Upper lobe of left lung (tissue), 4 donors: ENCODE results near the gene STON2.

Experiments
- POLR2A ChIP-seq, 4 donors: fragments of 450-650 bp; IDR thresholded peaks; one replicate each; pipeline ENCODE4 v1.5.1; 2016 to 2017; ENCODE audit warnings: antibody characterized with exemption in 4 of 4, mild to moderate bottlenecking in 2 of 4
- POLR2AphosphoS5 ChIP-seq, 2 donors: sonication (generic); formaldehyde crosslinking; IDR thresholded peaks; one replicate each; pipeline ENCODE4 v1.5.1; 2017; ENCODE audit warnings: antibody characterized with exemption in 2 of 2
- TF ChIP-seq, protein P1 (sequence below), 6 experiments: fragments of 450-650 bp in 4 of 6; fragments of 200-600 bp in 2 of 6; sonication (generic) in 2 of 6; IDR thresholded peaks; one replicate each; pipeline ENCODE4 v1.5.1; 2016 to 2019; ENCODE audit warnings: antibody characterized with exemption in 6 of 6

- TF ChIP-seq, protein P1, sequence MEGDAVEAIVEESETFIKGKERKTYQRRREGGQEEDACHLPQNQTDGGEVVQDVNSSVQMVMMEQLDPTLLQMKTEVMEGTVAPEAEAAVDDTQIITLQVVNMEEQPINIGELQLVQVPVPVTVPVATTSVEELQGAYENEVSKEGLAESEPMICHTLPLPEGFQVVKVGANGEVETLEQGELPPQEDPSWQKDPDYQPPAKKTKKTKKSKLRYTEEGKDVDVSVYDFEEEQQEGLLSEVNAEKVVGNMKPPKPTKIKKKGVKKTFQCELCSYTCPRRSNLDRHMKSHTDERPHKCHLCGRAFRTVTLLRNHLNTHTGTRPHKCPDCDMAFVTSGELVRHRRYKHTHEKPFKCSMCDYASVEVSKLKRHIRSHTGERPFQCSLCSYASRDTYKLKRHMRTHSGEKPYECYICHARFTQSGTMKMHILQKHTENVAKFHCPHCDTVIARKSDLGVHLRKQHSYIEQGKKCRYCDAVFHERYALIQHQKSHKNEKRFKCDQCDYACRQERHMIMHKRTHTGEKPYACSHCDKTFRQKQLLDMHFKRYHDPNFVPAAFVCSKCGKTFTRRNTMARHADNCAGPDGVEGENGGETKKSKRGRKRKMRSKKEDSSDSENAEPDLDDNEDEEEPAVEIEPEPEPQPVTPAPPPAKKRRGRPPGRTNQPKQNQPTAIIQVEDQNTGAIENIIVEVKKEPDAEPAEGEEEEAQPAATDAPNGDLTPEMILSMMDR (IDR thresholded peaks at IDR 0.05) = no peak
- TF ChIP-seq POLR2AphosphoS5 (IDR thresholded peaks at IDR 0.05) (no peak), POLR2A (IDR thresholded peaks at IDR 0.05) (no peak)
Measured at GRCh38 chr14:81272317-81272716, 127.8 kb downstream of the STON2 start.
